PC-9 (cell line): ENCODE results near the gene RGS13.

Experiments
- CTCF ChIP-seq: fragments of 200-600 bp; sonication (generic); conservative IDR thresholded peaks from 2 replicates; pipeline ENCODE4 v1.6.1; 2017; ENCODE audit warnings: mixed run types, antibody characterized with exemption, mild to moderate bottlenecking, moderate library complexity
- EZH2 ChIP-seq: fragments of 200-600 bp; sonication (generic); IDR thresholded peaks from 2 replicates; pipeline ENCODE4 v1.8.0; 2017; ENCODE audit warnings: antibody characterized with exemption, low read depth

- TF ChIP-seq CTCF = no peak
- TF ChIP-seq EZH2 = no peak
Observed at GRCh38 chr1:192654120-192654519, 18.2 kb downstream of the RGS13 start.
